Limb (tissue), 2 donors: ENCODE measurements around the gene RBM34.
"Not testable (repeated sequence)": the region's sequence is repeated elsewhere in the genome, so short reads cannot be mapped to it uniquely, and the experiment has no call there.

Experiments used
- DNase-seq, 2 donors: peaks; one replicate each; pipeline ENCODE4 v3.0.0-alpha.2; 2016; ENCODE audit errors: extremely low spot score in 2 of 2

The RBM34 gene

GRCh38 chr1:235113183-235113917 lies 47.7 kb downstream of the RBM34 start:
- no peak for DNase-seq

GRCh38 chr1:235112297-235113182 lies 48.5 kb downstream of the RBM34 start:
- DNase-seq: no peak

GRCh38 chr1:235111107-235111506 lies 49.9 kb downstream of the RBM34 start:
- no peak for DNase-seq

- no peak for DNase-seq
Measured at GRCh38 chr1:235108876-235109275, 52.2 kb downstream of the RBM34 start.

GRCh38 chr1:235108185-235108593 lies 52.9 kb downstream of the RBM34 start:
- no peak for DNase-seq

GRCh38 chr1:235107368-235108184 lies 53.5 kb downstream of the RBM34 start:
- no peak for DNase-seq

GRCh38 chr1:235106457-235106856 lies 54.6 kb downstream of the RBM34 start:
- DNase-seq: no peak

- no peak for DNase-seq
Measured at GRCh38 chr1:235105051-235106043, 55.7 kb downstream of the RBM34 start.

GRCh38 chr1:235102993-235103411 lies 58.0 kb downstream of the RBM34 start:
- no peak for DNase-seq

GRCh38 chr1:235102259-235102582 lies 58.8 kb downstream of the RBM34 start:
- no peak for DNase-seq

GRCh38 chr1:235101558-235102258 lies 59.3 kb downstream of the RBM34 start:
- no peak for DNase-seq

GRCh38 chr1:235100194-235100772 lies 60.8 kb downstream of the RBM34 start:
- DNase-seq: no peak

- no peak for DNase-seq
Measured at GRCh38 chr1:235098991-235099390, 62.1 kb downstream of the RBM34 start.

GRCh38 chr1:235098547-235098946 lies 62.5 kb downstream of the RBM34 start:
- no peak for DNase-seq

- not testable (repeated sequence) for DNase-seq
Measured at GRCh38 chr1:235097501-235097900, 63.5 kb downstream of the RBM34 start.

GRCh38 chr1:235095938-235096562 lies 65.0 kb downstream of the RBM34 start:
- DNase-seq: no peak

- DNase-seq: peak; percentile 77 to 90
Measured at GRCh38 chr1:235093696-235094592, 67.1 kb downstream of the RBM34 start.
